ENCODE results near the gene PTPRK. TPM values are rescaled to one million over a fixed set of nuclear protein-coding genes. Genes with fewer than 3 reads are reported as not detected.

Gene PTPRK
- total and polyA plus RNA-seq, 2 of the 8 experiments (the other 6 are each of a cell fraction or from before 2014, with no cell fraction given), result 11.4 to 47.3 TPM

GRCh38 chr6:128131566-128131965 is 388.8 kb downstream of the PTPRK start (continued):
- TF ChIP-seq RNF2 (IDR thresholded peaks at IDR 0.05; ENCODE audit: borderline replicate concordance, low read depth, low read length, missing control alignments, poor library complexity, severe bottlenecking), result no peak
- no peak for TF ChIP-seq USF2 (IDR thresholded peaks at IDR 0.05; ENCODE audit: low read length)
- no peak for TF ChIP-seq TEAD4 (IDR thresholded peaks at IDR 0.05; ENCODE audit: low read depth, low read length)
- TF ChIP-seq BRCA1 (IDR thresholded peaks at IDR 0.05; ENCODE audit: low read depth, low read length), result no peak
